Measurements from ENCODE around the gene SLC25A25.

Gene SLC25A25

GRCh38 chr9:128114326-128115186 lies 46.5 kb downstream of the SLC25A25 start:
- no peak for DNase-seq

DNA sequence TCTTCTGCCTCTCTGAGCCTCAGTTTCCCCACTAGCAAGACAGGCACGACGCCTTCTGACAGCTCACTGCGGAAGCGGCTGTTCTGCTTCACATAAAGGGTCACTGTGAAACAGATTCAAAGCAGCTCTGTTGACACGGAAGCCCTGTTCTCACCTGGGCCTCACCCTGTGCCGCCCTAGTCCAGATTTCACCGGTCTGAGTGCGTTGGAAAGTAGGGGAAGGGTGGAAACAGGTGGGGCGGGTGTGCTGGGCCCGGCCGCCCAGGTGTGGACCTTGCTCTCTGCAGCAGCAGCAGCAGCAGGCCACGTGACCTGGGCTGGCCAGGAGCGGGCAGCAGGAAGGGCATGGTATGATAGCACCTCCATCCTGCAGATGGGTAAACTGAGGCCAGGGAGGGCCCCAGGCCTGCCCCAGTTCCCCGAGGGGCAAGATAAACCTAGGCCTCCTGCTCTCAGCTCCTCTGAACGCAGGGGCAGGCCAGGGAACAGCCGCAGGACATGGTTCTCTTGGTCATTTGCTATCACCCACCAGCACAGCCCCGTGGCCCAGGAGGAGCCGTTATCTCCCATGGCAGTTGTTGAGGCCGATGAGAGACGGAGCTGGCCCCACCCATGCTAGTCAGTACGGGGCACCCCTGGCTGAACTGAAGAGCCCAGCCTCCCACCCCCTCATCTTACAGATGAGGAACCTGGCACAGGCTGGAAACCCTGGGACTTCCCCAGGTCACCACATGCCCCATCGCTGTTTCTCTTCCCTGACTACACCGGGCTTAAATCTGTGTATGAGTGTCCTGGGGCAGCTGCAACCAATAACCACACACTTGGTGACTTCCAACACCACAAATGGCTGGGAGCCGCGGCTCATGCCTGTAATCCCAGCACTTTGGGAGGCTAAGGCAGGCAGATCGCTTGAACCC lies 47.4 kb downstream of the SLC25A25 start:
- DNase-seq = no peak

- no peak for DNase-seq
Observed at GRCh38 chr9:128116104-128117083, 48.4 kb downstream of the SLC25A25 start.

- DNase-seq = peak; percentile 69 to 78
Observed at GRCh38 chr9:128117613-128118471, 49.8 kb downstream of the SLC25A25 start.

GRCh38 chr9:128118472-128118857 lies 50.4 kb downstream of the SLC25A25 start:
- no peak for DNase-seq

DNA sequence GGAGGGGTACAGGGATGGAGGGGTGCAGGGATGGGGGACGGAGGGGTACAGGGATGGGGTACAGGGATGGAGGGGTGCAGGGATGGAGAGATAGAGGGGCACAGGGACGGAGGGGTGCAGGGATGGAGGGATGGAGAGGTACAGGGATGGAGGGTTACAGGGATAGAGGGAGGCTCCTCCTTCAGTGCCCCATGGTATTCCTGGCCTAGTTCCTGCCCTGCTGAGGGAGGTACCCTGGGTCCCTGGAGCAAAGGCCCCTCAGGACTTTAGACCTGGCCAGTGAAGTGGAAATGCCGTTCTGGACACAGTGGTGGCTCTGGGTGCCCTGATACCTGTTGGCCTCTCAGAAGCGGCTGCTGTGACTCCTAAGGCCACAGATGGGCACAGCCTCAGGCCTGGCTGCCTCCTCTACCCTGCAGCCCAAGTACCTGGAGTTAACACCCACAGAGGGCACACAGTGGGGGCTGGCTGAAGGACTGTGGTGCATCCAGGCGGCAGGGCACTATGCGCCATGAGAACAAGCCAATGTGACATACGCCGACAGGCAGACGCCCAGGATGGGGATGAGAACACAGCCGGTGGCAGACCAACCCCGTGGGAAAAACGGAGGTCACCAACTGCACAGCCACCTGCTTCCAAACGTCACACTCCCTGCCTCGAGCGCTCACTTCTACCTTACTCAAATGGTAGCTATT lies 51.1 kb downstream of the SLC25A25 start:
- no peak for DNase-seq

- no peak for DNase-seq
Observed at GRCh38 chr9:128120061-128120740, 52.2 kb downstream of the SLC25A25 start.

DNA sequence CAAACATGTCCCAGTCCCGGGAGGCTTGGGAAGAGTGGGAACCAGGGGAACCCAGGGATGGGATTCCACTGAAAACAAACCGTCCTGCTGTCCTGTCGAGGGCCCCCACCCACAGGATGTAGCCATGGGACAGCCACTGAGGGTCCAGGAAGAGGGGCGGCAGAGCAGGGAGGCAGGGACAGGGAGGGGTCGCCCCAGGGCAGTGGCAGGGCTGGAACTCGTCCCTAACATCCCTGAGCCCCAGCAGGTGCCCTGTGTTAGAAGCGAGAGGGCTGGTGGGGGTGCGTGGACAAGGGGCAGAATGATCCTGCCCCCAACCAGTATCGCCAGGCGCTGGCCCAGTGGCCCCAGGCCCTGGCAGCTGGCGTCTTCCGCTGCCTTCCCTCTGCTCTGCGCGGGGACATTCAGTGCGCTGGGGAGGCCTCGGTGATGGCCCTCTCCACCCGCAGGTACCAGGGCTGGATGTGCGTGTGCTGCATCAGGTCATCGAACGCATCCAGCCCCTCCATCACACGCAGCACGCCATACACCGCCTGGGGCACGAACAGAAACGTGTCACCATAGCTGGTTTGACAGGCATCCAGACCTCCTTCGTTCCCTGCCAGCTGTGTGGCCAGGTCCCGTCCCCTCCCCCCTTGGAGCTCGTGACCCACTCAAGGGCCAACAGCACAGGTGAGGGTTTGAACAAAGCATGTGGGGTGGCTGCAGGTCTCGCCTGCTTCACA lies 52.9 kb downstream of the SLC25A25 start:
- no peak for DNase-seq

GRCh38 chr9:128121466-128121810 lies 53.4 kb downstream of the SLC25A25 start:
- no peak for DNase-seq

DNA sequence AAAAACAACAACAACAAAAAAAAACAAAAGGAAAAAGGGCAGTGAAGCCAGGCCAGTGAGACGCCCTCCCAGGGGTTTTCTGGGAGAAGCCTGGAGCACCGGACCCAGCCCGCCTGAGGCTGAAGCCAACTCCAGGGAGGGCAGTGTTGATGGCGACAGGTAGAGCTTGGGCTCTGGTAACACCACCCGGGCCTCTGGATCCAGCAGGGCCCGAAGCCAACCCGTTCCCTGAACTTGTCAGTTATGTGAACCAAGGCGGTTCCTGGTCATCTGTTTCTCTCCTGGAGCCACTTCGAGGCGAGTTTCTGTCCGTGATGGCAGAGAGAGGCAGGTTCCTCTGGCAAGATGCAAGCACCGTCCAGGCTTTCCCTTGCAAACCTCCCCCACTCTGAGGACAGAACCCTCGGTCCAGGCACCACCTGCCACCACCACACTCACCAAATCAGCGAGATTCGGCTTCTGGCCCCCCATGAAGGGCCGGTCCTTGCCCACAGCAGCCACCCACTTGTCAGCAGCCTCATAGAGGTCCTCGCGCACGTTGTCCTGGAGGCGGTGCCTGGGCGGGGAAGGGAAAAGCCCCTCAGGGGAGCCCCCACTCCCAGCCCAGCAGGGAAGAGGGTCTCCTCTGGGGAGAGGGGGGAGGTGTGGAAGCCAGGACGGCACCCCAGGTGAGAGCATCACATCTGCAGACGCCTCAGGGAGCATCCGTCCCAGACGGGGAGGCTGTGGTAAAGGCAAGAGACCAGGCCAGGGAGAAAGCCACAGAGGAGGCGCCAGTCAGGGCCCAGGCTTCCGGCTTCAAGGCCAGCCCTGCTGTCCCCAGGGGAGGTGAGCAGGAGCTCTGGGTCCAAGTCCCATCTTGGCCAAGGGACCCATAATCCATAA lies 54.1 kb downstream of the SLC25A25 start:
- no peak for DNase-seq

DNA sequence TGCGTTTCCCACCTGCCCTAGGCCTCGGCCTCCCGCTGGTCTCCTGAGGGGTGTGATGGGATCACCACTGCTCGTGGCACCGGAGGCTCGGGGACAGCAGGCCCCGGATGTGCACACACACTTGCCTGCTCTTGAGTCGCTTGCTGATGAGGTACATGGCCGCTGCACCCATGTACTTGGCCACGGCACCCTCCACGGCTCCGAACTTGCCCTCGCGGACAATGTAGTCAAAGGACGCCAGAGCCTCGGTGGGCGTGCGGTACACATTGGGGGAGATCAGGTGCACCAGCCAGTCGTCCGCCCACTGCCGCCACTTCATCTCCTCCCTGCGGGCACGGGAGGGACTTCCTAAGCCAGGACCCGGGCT lies 54.8 kb downstream of the SLC25A25 start:
- DNase-seq = no peak

- no peak for DNase-seq
Observed at GRCh38 chr9:128123451-128124080, 55.5 kb downstream of the SLC25A25 start.

DNA sequence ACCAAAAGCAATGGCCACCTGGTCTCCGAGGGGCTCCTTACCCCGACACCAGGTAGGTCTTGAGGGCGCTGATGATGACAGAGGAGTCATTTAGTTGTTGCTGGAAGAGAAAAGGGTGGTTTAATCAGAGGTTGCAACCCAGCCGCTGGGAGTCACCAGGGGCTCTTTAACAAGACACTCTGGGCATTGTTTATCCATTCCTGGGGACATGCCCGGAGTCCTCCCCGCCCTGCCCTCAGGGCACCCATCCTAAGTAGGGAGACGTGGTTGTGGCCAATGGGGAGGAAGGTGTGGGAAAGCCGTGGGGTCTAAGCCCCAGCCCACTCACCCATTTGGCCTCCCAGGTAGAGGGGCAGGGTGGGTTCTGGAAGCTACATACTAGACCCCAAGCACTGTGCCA lies 56.4 kb downstream of the SLC25A25 start:
- DNase-seq = no peak

GRCh38 chr9:128124873-128125579 lies 57.0 kb downstream of the SLC25A25 start:
- peak; percentile 53 to 78 for DNase-seq

DNA sequence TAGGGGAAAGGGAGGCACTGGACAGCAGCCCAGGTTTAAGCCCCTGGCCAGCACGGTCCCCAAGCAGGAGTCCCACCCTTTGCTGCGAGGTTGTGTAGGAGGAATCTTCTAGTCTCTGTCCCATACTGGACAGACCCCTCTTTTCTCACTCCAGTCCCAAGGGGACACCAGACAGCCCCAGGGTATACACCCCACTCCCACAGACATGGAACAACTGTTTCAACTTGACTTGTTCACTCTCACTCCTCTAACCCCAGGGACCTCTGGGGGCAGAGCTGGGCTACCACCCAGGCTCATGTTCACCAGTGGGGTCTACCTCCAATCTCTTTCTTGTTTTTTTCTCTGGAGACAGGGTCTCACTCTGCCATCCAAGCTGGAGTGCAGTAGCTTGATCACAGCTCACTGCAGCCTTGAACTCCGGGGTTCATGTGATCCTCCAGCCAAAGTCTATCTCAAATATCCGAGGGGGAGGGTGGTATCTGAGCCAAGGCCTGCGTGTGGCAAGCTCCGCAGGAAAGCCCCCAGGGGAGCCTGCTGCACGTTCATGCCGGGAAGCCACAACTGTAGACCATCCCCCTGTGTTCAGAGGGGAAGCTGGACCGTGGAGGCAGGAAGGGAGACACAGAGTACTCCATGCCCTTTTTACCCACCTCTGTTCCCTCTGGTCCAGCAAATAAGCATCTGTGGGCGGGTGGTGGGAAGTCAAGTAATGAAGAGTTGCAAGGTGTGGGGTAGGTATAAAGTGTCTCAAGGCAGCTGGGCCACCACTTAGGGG lies 57.7 kb downstream of the SLC25A25 start:
- no peak for DNase-seq

DNA sequence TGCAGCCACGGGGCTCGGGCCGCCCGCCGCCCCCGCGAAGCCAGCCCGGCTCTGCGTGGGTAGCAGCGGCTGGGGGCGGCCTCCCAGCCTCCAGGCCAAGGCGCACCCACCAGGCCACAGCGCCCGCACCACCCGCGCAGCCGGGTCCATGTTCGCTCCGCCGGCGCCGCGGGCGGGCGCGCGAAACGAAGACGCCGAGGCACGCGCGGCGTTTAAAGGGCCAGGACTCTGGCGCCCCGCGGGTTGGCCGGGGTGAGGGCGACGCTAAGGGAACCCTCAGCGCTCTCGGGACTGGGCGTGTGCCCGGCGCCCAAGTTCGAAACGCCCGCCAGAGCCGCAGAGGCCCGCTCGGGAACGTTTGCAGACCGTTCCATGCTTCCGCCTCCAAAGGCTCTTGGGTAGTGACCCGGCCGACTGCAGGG lies 59.5 kb downstream of the SLC25A25 start, which contains the start of gene PTGES2:
Gene PTGES2 (minus strand): TSS at position 162 of the 422 bp plus-strand sequence. CDS start 12 bp downstream, at position 150.
- peak; percentile 62 to 68 for DNase-seq
